ENCODE data around the gene LRRC4.

LRRC4 gene

DNA sequence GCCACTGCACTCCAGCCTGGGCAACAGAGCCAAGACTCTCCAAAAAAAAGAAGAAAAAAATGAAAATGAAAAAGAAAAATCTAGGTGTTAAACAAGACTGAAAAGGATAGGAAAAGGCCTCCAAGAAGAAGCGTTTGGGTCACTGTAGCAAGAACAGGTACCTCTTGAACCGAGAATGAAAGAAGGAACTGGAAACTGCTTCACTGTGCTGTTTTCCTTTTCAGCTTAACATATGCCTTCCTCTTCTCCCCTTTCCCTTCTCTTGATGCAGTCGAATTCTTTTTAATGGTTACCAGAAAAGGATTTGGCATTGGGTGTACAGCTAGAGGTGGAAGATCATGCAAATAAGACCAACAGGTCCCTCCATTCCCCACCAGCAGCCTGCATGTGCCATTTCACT is 28.1 kb downstream of the LRRC4 start (continued):
- TF ChIP-seq, protein P1, sequence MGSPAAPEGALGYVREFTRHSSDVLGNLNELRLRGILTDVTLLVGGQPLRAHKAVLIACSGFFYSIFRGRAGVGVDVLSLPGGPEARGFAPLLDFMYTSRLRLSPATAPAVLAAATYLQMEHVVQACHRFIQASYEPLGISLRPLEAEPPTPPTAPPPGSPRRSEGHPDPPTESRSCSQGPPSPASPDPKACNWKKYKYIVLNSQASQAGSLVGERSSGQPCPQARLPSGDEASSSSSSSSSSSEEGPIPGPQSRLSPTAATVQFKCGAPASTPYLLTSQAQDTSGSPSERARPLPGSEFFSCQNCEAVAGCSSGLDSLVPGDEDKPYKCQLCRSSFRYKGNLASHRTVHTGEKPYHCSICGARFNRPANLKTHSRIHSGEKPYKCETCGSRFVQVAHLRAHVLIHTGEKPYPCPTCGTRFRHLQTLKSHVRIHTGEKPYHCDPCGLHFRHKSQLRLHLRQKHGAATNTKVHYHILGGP (tag by site-specific recombination; IDR thresholded peaks at IDR 0.05), result no peak
- TF ChIP-seq ZNF292 (tag by site-specific recombination; IDR thresholded peaks at IDR 0.05; ENCODE audit: borderline replicate concordance, low read depth) (no peak), SP3 (tag by site-specific recombination; IDR thresholded peaks at IDR 0.05) (no peak), HIC1 (tag by site-specific recombination; IDR thresholded peaks at IDR 0.05) (no peak)

GRCh38 chr7:128000854-128001265 is 30.4 kb downstream of the LRRC4 start:
- Histone ChIP-seq H3K4me3 (ENCODE audit: low read depth, low read length) (no peak overlapping the region), H3K4me1 (ENCODE audit: control insufficient read depth, insufficient read depth, low read length) (no peaks in the 10 kb centered on the region), H3K27ac (ENCODE audit: extremely low read depth, low read depth, low read length) (no peak overlapping the region), H3K36me3 (ENCODE audit: control insufficient read depth in 2 of 2, insufficient read depth in 1 of 2, low read length in 2 of 2) (no peaks in the 10 kb centered on the region), H3K9me3 (ENCODE audit: control insufficient read depth, insufficient read depth, low read depth, low read length) (no peaks in the 10 kb centered on the region)
- ChIA-PET POLR2A (no interaction called here), CTCF (interaction anchor here (1.0 to 1.8 kb wide), 3 partner anchors 208 to 267 kb away, joined by 3 to 4 read pairs (median 4); no protein-coding TSS in a partner anchor)
- TF ChIP-seq ZNF664 (tag by site-specific recombination; IDR thresholded peaks at IDR 0.05), result no peak
- no peak for TF ChIP-seq ZBTB10 (tag by site-specific recombination; IDR thresholded peaks at IDR 0.05)
- TF ChIP-seq ZSCAN30 (tag by site-specific recombination; IDR thresholded peaks at IDR 0.05), result no peak
- no peak for TF ChIP-seq ZIC2 (tag by site-specific recombination; IDR thresholded peaks at IDR 0.05)
- TF ChIP-seq, protein P2, sequence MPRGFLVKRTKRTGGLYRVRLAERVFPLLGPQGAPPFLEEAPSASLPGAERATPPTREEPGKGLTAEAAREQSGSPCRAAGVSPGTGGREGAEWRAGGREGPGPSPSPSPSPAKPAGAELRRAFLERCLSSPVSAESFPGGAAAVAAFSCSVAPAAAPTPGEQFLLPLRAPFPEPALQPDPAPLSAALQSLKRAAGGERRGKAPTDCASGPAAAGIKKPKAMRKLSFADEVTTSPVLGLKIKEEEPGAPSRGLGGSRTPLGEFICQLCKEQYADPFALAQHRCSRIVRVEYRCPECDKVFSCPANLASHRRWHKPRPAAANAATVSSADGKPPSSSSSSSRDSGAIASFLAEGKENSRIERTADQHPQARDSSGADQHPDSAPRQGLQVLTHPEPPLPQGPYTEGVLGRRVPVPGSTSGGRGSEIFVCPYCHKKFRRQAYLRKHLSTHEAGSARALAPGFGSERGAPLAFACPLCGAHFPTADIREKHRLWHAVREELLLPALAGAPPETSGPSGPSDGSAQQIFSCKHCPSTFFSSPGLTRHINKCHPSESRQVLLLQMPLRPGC (tag by site-specific recombination; IDR thresholded peaks at IDR 0.05), result no peak

- ChIA-PET CTCF (interaction anchor here (0.7 to 1.8 kb wide), 3 partner anchors 210 to 290 kb away, joined by 3 to 4 read pairs (median 3); no protein-coding TSS in a partner anchor), POLR2A (no interaction called here)
- Histone ChIP-seq H3K4me1 (ENCODE audit: control insufficient read depth, insufficient read depth, low read length) (no peaks in the 10 kb centered on the region), H3K36me3 (ENCODE audit: control insufficient read depth in 2 of 2, insufficient read depth in 1 of 2, low read length in 2 of 2) (no peaks in the 10 kb centered on the region), H3K9me3 (ENCODE audit: control insufficient read depth, insufficient read depth, low read depth, low read length) (no peaks in the 10 kb centered on the region), H3K27ac (ENCODE audit: extremely low read depth, low read depth, low read length) (no peak overlapping the region), H3K4me3 (ENCODE audit: low read depth, low read length) (no peak overlapping the region)
- TF ChIP-seq ZNF518A (tag by site-specific recombination; conservative IDR thresholded peaks at IDR 0.05; ENCODE audit: low read depth) (no peak), ZNF214 (tag by site-specific recombination; IDR thresholded peaks at IDR 0.05; ENCODE audit: borderline replicate concordance) (no peak), KLF1 (tag by site-specific recombination; IDR thresholded peaks at IDR 0.05) (no peak), TSHZ1 (tag by site-specific recombination; IDR thresholded peaks at IDR 0.05; ENCODE audit: borderline replicate concordance) (no peak), TRIM28 (IDR thresholded peaks at IDR 0.05; ENCODE audit: borderline replicate concordance, low read length) (no peak), ZNF138 (tag by site-specific recombination; IDR thresholded peaks at IDR 0.05; ENCODE audit: borderline replicate concordance) (no peak)
Observed at GRCh38 chr7:128000048-128000447, 31.2 kb downstream of the LRRC4 start.

Measured in HEK293 (cell line).